ENCODE measurements around the gene RMI1. TPM values are rescaled to one million over a fixed set of nuclear protein-coding genes. Genes with fewer than 3 reads are reported as not detected.

RMI1 gene
- total and polyA plus RNA-seq, 9 donors, result 3.2 to 8.0 (median 4.0) TPM

DNA sequence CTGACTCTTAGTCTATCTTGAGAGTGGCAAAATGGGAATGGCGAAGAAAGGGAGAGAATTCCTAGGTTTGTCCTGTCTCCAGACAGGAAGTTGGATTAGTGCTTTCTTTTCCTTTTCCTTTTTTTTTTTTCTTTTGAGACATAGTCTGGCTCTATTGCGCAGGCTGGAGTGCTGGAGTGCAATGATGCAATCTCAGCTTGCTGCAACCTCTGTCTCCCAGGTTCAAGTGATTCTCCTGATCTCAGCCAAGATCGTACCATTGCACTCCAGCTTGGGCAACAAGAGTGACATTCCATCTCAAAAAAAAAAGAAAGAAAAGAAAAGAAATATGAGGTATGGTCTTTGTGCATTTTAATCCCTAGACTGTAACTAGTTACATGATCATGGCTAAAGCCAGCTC is 46.8 kb upstream of the RMI1 start:
- Histone ChIP-seq H3K36me3 (no peaks in the 10 kb centered on the region), H3K27me3 (no peaks in the 10 kb centered on the region), H3K9me3 (no peaks in the 10 kb centered on the region), H3K4me3 (no peak overlapping the region), H3K4me1 (ENCODE audit: insufficient read depth) (no peaks in the 10 kb centered on the region), H3K27ac (no peak overlapping the region)
- WGBS, 3 donors, result 85 to 91% (median 89%) methylated on average over 3 of the region's 3 CpGs
- no peak for DNase-seq
- TF ChIP-seq POLR2A (IDR thresholded peaks at IDR 0.05) (no peak), EP300 (IDR thresholded peaks at IDR 0.05) (no peak)
- TF ChIP-seq, protein P1, sequence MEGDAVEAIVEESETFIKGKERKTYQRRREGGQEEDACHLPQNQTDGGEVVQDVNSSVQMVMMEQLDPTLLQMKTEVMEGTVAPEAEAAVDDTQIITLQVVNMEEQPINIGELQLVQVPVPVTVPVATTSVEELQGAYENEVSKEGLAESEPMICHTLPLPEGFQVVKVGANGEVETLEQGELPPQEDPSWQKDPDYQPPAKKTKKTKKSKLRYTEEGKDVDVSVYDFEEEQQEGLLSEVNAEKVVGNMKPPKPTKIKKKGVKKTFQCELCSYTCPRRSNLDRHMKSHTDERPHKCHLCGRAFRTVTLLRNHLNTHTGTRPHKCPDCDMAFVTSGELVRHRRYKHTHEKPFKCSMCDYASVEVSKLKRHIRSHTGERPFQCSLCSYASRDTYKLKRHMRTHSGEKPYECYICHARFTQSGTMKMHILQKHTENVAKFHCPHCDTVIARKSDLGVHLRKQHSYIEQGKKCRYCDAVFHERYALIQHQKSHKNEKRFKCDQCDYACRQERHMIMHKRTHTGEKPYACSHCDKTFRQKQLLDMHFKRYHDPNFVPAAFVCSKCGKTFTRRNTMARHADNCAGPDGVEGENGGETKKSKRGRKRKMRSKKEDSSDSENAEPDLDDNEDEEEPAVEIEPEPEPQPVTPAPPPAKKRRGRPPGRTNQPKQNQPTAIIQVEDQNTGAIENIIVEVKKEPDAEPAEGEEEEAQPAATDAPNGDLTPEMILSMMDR (IDR thresholded peaks at IDR 0.05), result no peak
- intact Hi-C loops (cut with DNase I), result loop anchor here in 2 of 4 donors (10.0 kb wide), 2 partner anchors 231 to 241 kb away; no protein-coding TSS in a partner anchor

DNA sequence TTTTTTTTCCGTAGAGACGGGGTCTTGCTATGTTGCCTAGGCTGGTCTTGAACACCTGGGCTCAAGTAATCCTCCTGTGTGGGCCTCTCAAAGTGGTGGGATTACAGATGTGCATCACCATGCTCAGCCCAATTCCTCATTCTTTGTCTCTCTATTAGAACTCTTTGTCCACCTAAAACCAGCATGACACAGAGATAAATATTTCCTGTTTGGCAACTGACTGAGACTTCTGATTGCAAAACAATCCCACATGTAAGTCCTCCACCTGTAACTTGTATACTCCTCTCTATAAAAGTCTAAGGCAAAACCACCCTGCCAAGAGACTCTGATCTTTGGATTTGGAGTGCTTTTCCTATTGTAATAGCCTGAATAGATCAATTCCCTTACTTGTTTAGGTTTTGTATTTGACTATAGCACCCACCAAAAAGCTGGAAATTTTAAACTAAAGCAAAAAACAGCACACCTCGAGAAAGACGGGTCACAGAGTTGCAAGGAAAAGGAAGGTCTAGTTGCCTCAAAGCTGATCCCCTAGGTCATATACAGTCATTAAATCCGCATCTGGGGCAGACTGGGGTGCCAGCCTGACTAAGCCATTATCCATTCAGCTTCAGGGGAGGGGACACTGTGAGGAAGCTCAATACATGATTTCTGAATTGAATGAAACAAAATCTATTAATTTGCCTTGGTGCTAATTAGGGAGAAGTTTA is 45.9 kb upstream of the RMI1 start:
- Histone ChIP-seq H3K9me3 (no peaks in the 10 kb centered on the region), H3K36me3 (no peaks in the 10 kb centered on the region), H3K27me3 (no peaks in the 10 kb centered on the region), H3K4me3 (no peak overlapping the region), H3K4me1 (ENCODE audit: insufficient read depth) (no peaks in the 10 kb centered on the region), H3K27ac (no peak overlapping the region)
- intact Hi-C loops (cut with DNase I), result loop anchor here (5.0 to 10.0 kb wide), 4 partner anchors 230 to 328 kb away; no protein-coding TSS in a partner anchor
- no peak for DNase-seq
- no peak for TF ChIP-seq POLR2A (IDR thresholded peaks at IDR 0.05)
- TF ChIP-seq, protein P1 (IDR thresholded peaks at IDR 0.05), result no peak
- TF ChIP-seq EP300 (IDR thresholded peaks at IDR 0.05), result no peak
- 81 to 87% (median 82%) methylated on average over 5 of the region's 5 CpGs for WGBS, 3 donors

DNA sequence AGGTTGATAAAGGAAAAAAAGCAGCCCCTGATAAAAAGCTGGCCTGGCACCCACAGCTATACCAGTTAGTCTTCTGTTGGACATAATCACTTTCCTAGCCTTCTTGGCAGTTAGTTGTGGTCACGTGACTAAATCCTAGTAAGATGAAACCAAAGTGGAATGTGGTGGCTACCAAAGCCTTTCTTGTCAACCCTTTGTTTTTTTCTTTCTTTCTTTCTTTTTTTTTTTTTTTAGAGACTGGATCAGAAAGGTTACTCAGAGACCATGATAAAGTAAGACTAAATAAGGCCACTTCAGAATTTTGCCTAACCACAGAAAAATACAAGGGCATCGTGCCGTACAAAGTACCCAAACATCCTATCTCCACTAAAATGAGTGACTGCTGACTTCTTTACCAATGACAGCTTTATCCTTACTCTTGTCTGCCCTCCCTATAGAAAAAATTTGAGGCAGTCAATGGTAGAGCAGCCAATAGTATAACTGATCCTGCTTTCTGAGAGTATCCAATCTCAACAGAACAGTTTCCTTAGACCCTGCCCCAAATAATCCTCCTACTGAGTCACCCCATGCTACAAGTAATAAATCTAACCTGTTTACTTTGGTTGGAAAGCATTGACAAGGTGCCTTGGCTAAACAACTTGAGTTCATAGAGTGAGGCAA is 45.2 kb upstream of the RMI1 start:
- TF ChIP-seq EP300 (IDR thresholded peaks at IDR 0.05), result no peak
- intact Hi-C loops (cut with DNase I), result loop anchor here (5.0 to 10.0 kb wide), 4 partner anchors 229 to 327 kb away; no protein-coding TSS in a partner anchor
- no peak overlapping the region for H3K4me3 ChIP-seq
- H3K27ac ChIP-seq, result no peak overlapping the region
- H3K36me3 ChIP-seq, result no peaks in the 10 kb centered on the region
- H3K27me3 ChIP-seq, result no peaks in the 10 kb centered on the region
- 45 to 64% (median 50%) methylated on average over 3 of the region's 3 CpGs for WGBS, 3 donors
- H3K4me1 ChIP-seq (ENCODE audit: insufficient read depth), result no peaks in the 10 kb centered on the region
- DNase-seq, result no peak
- no peaks in the 10 kb centered on the region for H3K9me3 ChIP-seq

DNA sequence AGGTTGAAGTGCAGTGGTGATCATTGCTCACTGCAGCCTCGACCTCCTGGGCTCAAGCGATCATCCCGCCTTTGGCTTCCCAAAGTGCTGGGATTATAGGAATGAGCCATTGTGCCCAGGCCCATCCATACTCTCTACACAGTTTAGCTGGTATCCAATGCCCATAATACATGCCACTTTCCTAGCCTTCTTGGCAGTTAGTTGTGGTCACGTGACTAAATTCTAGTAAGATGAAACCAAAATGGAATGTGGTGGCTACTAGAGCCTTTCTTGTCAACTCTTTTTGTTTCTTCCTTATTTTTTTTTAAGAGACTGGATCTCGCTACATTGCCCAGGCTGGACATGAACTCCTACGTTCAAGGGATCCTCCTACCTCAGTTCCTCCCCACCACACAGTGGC is 44.1 kb upstream of the RMI1 start:
- intact Hi-C loops (cut with DNase I), result loop anchor here (2.0 to 10.0 kb wide), 5 partner anchors 228 to 326 kb away; no protein-coding TSS in a partner anchor
- 85 to 91% (median 87%) methylated on average over 6 of the region's 6 CpGs for WGBS, 3 donors
- TF ChIP-seq POLR2A (IDR thresholded peaks at IDR 0.05) (no peak), EP300 (IDR thresholded peaks at IDR 0.05) (no peak)
- TF ChIP-seq, protein P1 (IDR thresholded peaks at IDR 0.05), result no peak
- H3K4me3 ChIP-seq, result no peak overlapping the region
- no peaks in the 10 kb centered on the region for H3K27me3 ChIP-seq
- no peak for DNase-seq
- H3K9me3 ChIP-seq, result no peaks in the 10 kb centered on the region
- H3K27ac ChIP-seq, result no peak overlapping the region
- no peaks in the 10 kb centered on the region for H3K4me1 ChIP-seq (ENCODE audit: insufficient read depth)
- H3K36me3 ChIP-seq, result no peaks in the 10 kb centered on the region

All from ovary (tissue), 9 donors.